HepG2 (cell line): ENCODE results near the gene MS4A6A. TPM values are rescaled to one million over a fixed set of nuclear protein-coding genes. Genes with fewer than 3 reads are reported as not detected.

Experiments
- ATAC-seq: fragments of 200-7000 bp; cut with Tn5 transposase; 3 replicates; pipeline ENCODE4 v1.9.1; 2020; ENCODE audit warnings: mild to moderate bottlenecking, moderate library complexity
- BruUV-seq: library from RNA; stranded (reverse); fragments of 400-500 nt; replicated peaks from 2 replicates; lab custom pipeline; 2021; lab: Mats Ljungman, UMichigan
- CTCF ChIA-PET: fragments of 300-600 bp; formaldehyde crosslinking; extraction: SDS; loops from one replicate; lab custom pipeline; 2021; ENCODE audit warnings: low total read pairs, inconsistent platforms, low intra/inter-chr PET ratio; lab: Yijun Ruan, JAX
- POLR2A ChIA-PET: fragments of 350-600 bp; sonication (Branson Sonifier 250); formaldehyde crosslinking; loops from one replicate; lab custom pipeline; 2020; ENCODE audit warnings: antibody characterized with exemption, inconsistent platforms; lab: Yijun Ruan, JAX
- DNase-seq: peaks from one replicate; pipeline ENCODE4 v3.0.0-alpha.2; 2015; ENCODE audit warnings: low spot score
- FAIRE-seq: peaks from 3 replicates; lab custom pipeline; 2011; peaks lifted over from hg19 to GRCh38; lab: Jason Lieb, UNC
- H2AFZ ChIP-seq: one replicate; pipeline ENCODE4 v1.6.1; 2011; ENCODE audit warnings: low read length, inconsistent platforms
- H3K27ac ChIP-seq: fragments of 300-600 bp; 3 replicates; pipeline ENCODE4 v1.8.0; 2011; ENCODE audit warnings: mixed run types, mild to moderate bottlenecking, mixed read lengths, low read length, inconsistent platforms; ENCODE audit not compliant: insufficient read depth; ENCODE audit errors: extremely low read length
- H3K27me3 ChIP-seq, 2 experiments: fragments of 200-600 bp in 1 of 2; 2 replicates in 1 of 2; 3 replicates in 1 of 2; pipeline versions ENCODE4 v1.6.0 to v1.8.0; 2011; ENCODE audit warnings: low read length in 2 of 2, mild to moderate bottlenecking in 2 of 2, moderate library complexity in 2 of 2, inconsistent platforms in 1 of 2; ENCODE audit not compliant: insufficient read depth in 2 of 2, control insufficient read depth in 1 of 2
- H3K36me3 ChIP-seq, 2 experiments: fragments of 200-600 bp in 1 of 2; replicated peaks in 1 of 2; 2 replicates in 1 of 2; 3 replicates in 1 of 2; pipeline versions ENCODE4 v1.5.1 to v1.8.0; 2011; ENCODE audit warnings: low read length in 2 of 2, inconsistent platforms in 1 of 2; ENCODE audit not compliant: insufficient read depth in 2 of 2, control insufficient read depth in 1 of 2
- H3K4me1 ChIP-seq: 2 replicates; pipeline ENCODE4 v1.5.1; 2012; ENCODE audit warnings: low read length, inconsistent platforms; ENCODE audit not compliant: insufficient read depth
- H3K4me2 ChIP-seq: 2 replicates; pipeline ENCODE4 v1.6.0; 2011; ENCODE audit warnings: low read depth, low read length, inconsistent platforms
- H3K4me3 ChIP-seq, 3 experiments: fragments of 200-600 bp in 1 of 3; sonication (generic), shearing (Covaris generic) in 1 of 3; replicated peaks in 1 of 3; 2 replicates each; pipeline ENCODE4 v1.5.1; 2011 to 2016; ENCODE audit warnings: low read length in 3 of 3, inconsistent platforms in 2 of 3, low read depth in 2 of 3, mild to moderate bottlenecking in 2 of 3, control low read depth in 1 of 3, mixed read lengths in 1 of 3; ENCODE audit not compliant: insufficient read depth in 1 of 3
- H3K79me2 ChIP-seq: one replicate; pipeline ENCODE4 v1.6.1; 2011; ENCODE audit warnings: low read length, inconsistent platforms; ENCODE audit not compliant: insufficient read depth
- H3K9ac ChIP-seq: 2 replicates; pipeline ENCODE4 v1.6.0; 2011; ENCODE audit warnings: mild to moderate bottlenecking, low read depth, low read length, inconsistent platforms; ENCODE audit not compliant: insufficient read depth
- H3K9me3 ChIP-seq: 2 replicates; pipeline ENCODE4 v1.5.1; 2012; ENCODE audit warnings: mild to moderate bottlenecking, low read length
- H4K20me1 ChIP-seq: 2 replicates; pipeline ENCODE4 v1.6.0; 2011; ENCODE audit warnings: inconsistent platforms, mild to moderate bottlenecking, low read length, moderate library complexity; ENCODE audit not compliant: insufficient read depth
- EHMT2 ChIP-seq: fragments of 200-600 bp; sonication (generic); IDR thresholded peaks from 2 replicates; pipeline ENCODE4 v1.7.0; 2017; ENCODE audit warnings: antibody characterized with exemption, low read depth, low read length, borderline replicate concordance
- FOXA1 ChIP-seq, 2 experiments: fragments of 450-650 bp in 1 of 2; sonication (generic) in 1 of 2; formaldehyde crosslinking in 1 of 2; IDR thresholded peaks; 2 replicates each; pipeline versions ENCODE4 v1.4.0 to v1.6.1; 2016 to 2020; ENCODE audit warnings: missing genetic modification reagents in 1 of 2
- GPBP1L1 ChIP-seq: sonication (generic); formaldehyde crosslinking; IDR thresholded peaks from 2 replicates; pipeline ENCODE4 v1.5.0; 2020; ENCODE audit warnings: mild to moderate bottlenecking, missing genetic modification reagents
- MAFF ChIP-seq: IDR thresholded peaks from 2 replicates; pipeline ENCODE4 v1.6.1; 2011; ENCODE audit warnings: low read depth, low read length, improper control_type of control experiment
- MAX ChIP-seq: IDR thresholded peaks from 2 replicates; pipeline ENCODE4 v1.6.1; 2012; ENCODE audit warnings: inconsistent platforms
- MEIS1 ChIP-seq: sonication (generic); formaldehyde crosslinking; IDR thresholded peaks from 2 replicates; pipeline ENCODE4 v1.9.0; 2021; ENCODE audit warnings: mild to moderate bottlenecking, missing genetic modification reagents, moderate library complexity, borderline replicate concordance
- PHB2 ChIP-seq: fragments of 450-650 bp; IDR thresholded peaks from 2 replicates; pipeline ENCODE4 v1.6.1; 2018; ENCODE audit not compliant: partially characterized antibody
- TEAD2 ChIP-seq: sonication (generic); formaldehyde crosslinking; IDR thresholded peaks from 2 replicates; pipeline ENCODE4 v1.9.0; 2021; ENCODE audit warnings: missing genetic modification reagents
- ZFP82 ChIP-seq: sonication (generic); formaldehyde crosslinking; IDR thresholded peaks from 2 replicates; pipeline ENCODE4 v1.5.1; 2020; ENCODE audit warnings: mild to moderate bottlenecking, missing genetic modification reagents, borderline replicate concordance
- ZNF274 ChIP-seq: sonication (generic); formaldehyde crosslinking; IDR thresholded peaks from 2 replicates; pipeline ENCODE4 v1.5.1; 2020; ENCODE audit warnings: mild to moderate bottlenecking, missing genetic modification reagents
- ZNF816 ChIP-seq: sonication (generic); formaldehyde crosslinking; IDR thresholded peaks from 2 replicates; pipeline ENCODE4 v1.8.0; 2022; ENCODE audit warnings: missing genetic modification reagents, mild to moderate bottlenecking, borderline replicate concordance
- WGBS: methylation state at CpG from one replicate; pipeline ENCODE4 v1.1.6; 2017; ENCODE audit warnings: low lambda C conversion rate; 5-methylcytosine and 5-hydroxymethylcytosine counted together
- in situ Hi-C: cut with HindIII; loops from 2 replicates; pipeline ENCODE4 v1.10.0; 2017; ENCODE audit warnings: low pct_unique_long_range_greater_than_20kb; ENCODE audit not compliant: extremely low pct_ligation_motif_present
- intact Hi-C: fragments of 100-400 bp; cut with micrococcal nuclease; formaldehyde crosslinking; loops from one replicate; pipeline ENCODE4 v1.10.0; 2022; ENCODE audit not compliant: unreplicated experiment
- polyA plus RNA-seq, 8 experiments: library from polyadenylated mRNA; depleted of rRNA in 3 of 8; stranded (reverse) in 7 of 8; unstranded in 1 of 8; fragments of >200 nt; fragmentation: Illumina TruSeq in 4 of 8; extraction: Trizol in 4 of 8; gene quantifications; 2 replicates each; pipeline versions ENCODE4 v1.2.1 to v1.2.3, GENCODE V29; 2011 to 2016; ENCODE audit warnings: low read depth in 4 of 8, missing spikeins in 1 of 8, mixed read lengths in 1 of 8; ENCODE audit not compliant: insufficient read depth in 1 of 8
- total RNA-seq, 5 experiments: library from RNA; depleted of rRNA; stranded (reverse); fragments of >200 nt; fragmentation: Illumina TruSeq; extraction: Trizol; gene quantifications; 2 replicates each; pipeline ENCODE4 v1.2.3, GENCODE V29; 2016; ENCODE audit warnings: low read depth in 1 of 5
- TF ChIP-seq, protein P1 (sequence below): sonication (generic); formaldehyde crosslinking; conservative IDR thresholded peaks from 2 replicates; pipeline ENCODE4 v1.8.1; 2023; ENCODE audit warnings: missing genetic modification reagents
- TF ChIP-seq, protein P2 (sequence below): sonication (generic); formaldehyde crosslinking; IDR thresholded peaks from 2 replicates; pipeline ENCODE4 v1.8.0; 2022; ENCODE audit warnings: mild to moderate bottlenecking, missing genetic modification reagents, borderline replicate concordance

MS4A6A gene
- total and polyA plus RNA-seq, 2 of the 13 experiments (the other 11 are each of a cell fraction or from before 2014, with no cell fraction given): not detected

DNA sequence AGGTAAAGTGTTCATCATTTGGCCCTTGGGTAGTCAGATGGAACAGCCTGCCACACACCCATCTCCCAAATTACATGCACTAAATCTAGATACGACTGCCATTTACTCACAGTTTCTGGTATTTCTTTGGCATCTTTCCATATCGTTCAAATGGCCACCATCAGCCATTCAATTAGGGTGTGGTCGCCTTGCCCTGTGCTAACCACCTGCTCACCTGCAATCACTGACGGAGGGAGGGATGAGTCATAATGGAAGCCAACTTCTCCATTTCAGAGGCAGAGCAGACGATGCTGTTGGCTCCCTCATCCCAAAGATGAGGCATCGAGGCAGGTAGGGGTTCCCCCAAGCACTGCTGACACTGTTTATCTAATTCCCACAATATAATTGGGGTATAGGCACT lies 14.6 kb downstream of the MS4A6A start:
- Histone ChIP-seq H3K9ac (no peak overlapping the region), H2AFZ (no peak overlapping the region), H3K27ac (no peak overlapping the region), H3K4me3 (no peak overlapping the region), H3K27me3 (no peaks in the 10 kb centered on the region), H3K4me2 (no peak overlapping the region), H3K4me1 (no peaks in the 10 kb centered on the region), H3K36me3 (no peaks in the 10 kb centered on the region), H3K79me2 (no peaks in the 10 kb centered on the region), H4K20me1 (no peaks in the 10 kb centered on the region), H3K9me3 (no peaks in the 10 kb centered on the region)
- ChIA-PET CTCF (no interaction called here), POLR2A (no interaction called here)
- BruUV-seq: no TSS peak
- ATAC-seq (no peak), FAIRE-seq (no peak), DNase-seq (no peak)
- TF ChIP-seq GPBP1L1 (CRISPR knock-in tag) (no peak), TEAD2 (no peak), ZNF816 (CRISPR knock-in tag) (no peak), FOXA1 (IDR thresholded peaks at IDR 0.05) (no peak), FOXA1 (CRISPR knock-in tag; IDR thresholded peaks at IDR 0.05) (no peak), MAFF (no peak), MEIS1 (CRISPR knock-in tag) (no peak), EHMT2 (no peak), PHB2 (no peak), MAX (no peak), ZFP82 (CRISPR knock-in tag) (no peak), ZNF274 (CRISPR knock-in tag) (no peak)
- TF ChIP-seq, protein P1, sequence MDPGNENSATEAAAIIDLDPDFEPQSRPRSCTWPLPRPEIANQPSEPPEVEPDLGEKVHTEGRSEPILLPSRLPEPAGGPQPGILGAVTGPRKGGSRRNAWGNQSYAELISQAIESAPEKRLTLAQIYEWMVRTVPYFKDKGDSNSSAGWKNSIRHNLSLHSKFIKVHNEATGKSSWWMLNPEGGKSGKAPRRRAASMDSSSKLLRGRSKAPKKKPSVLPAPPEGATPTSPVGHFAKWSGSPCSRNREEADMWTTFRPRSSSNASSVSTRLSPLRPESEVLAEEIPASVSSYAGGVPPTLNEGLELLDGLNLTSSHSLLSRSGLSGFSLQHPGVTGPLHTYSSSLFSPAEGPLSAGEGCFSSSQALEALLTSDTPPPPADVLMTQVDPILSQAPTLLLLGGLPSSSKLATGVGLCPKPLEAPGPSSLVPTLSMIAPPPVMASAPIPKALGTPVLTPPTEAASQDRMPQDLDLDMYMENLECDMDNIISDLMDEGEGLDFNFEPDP: no peak
- TF ChIP-seq, protein P2, sequence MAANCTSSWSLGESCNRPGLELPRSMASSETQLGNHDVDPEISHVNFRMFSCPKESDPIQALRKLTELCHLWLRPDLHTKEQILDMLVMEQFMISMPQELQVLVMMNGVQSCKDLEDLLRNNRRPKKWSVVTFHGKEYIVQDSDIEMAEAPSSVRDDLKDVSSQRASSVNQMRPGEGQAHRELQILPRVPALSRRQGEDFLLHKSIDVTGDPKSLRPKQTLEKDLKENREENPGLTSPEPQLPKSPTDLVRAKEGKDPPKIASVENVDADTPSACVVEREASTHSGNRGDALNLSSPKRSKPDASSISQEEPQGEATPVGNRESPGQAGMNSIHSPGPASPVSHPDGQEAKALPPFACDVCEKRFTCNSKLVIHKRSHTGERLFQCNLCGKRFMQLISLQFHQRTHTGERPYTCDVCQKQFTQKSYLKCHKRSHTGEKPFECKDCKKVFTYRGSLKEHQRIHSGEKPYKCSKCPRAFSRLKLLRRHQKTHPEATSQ (CRISPR knock-in tag): no peak
- intact Hi-C loops (loop anchor here (2.0 kb wide), 1 partner anchor 24 kb away; no protein-coding TSS in a partner anchor), in situ Hi-C loops (no loop called here)
- WGBS: 7% methylated on average over 4 of the region's 6 CpGs
